NT2/D1 (cell line): Measurements from ENCODE around the gene IMP4.

Experiments
- DNase-seq: peaks from one replicate; pipeline ENCODE4 v3.0.0-alpha.2; 2011; ENCODE audit warnings: low read depth, low spot score
- H3K27me3 ChIP-seq: 2 replicates; pipeline ENCODE4 v1.6.0; 2011; ENCODE audit warnings: mild to moderate bottlenecking; ENCODE audit not compliant: insufficient read length, insufficient read depth
- H3K36me3 ChIP-seq: 2 replicates; pipeline ENCODE4 v1.6.1; 2011; ENCODE audit warnings: mild to moderate bottlenecking, low read length, mixed read lengths; ENCODE audit not compliant: insufficient read depth, insufficient read length
- H3K4me1 ChIP-seq: 2 replicates; pipeline ENCODE4 v1.5.1; 2011; ENCODE audit not compliant: insufficient read depth, insufficient read length
- H3K4me3 ChIP-seq: 2 replicates; pipeline ENCODE4 v1.5.1; 2011; ENCODE audit warnings: low read depth; ENCODE audit not compliant: insufficient read length
- H3K9ac ChIP-seq: 2 replicates; pipeline ENCODE4 v1.6.0; 2011; ENCODE audit warnings: low read depth; ENCODE audit not compliant: insufficient read length
- H3K9me3 ChIP-seq: 2 replicates; pipeline ENCODE4 v1.5.1; 2011; ENCODE audit warnings: mild to moderate bottlenecking, low read length; ENCODE audit not compliant: insufficient read depth
- SUZ12 ChIP-seq: IDR thresholded peaks from 2 replicates; pipeline ENCODE4 v1.6.1; 2011; ENCODE audit not compliant: insufficient read length, insufficient read depth; ENCODE audit errors: extremely low read depth
- YY1 ChIP-seq: IDR thresholded peaks from 2 replicates; pipeline ENCODE4 v1.6.1; 2011; ENCODE audit not compliant: insufficient read length, insufficient read depth
- ZNF274 ChIP-seq: IDR thresholded peaks from 2 replicates; pipeline ENCODE4 v1.6.1; 2011; ENCODE audit warnings: mild to moderate bottlenecking, low read depth, low read length

Gene IMP4

DNA sequence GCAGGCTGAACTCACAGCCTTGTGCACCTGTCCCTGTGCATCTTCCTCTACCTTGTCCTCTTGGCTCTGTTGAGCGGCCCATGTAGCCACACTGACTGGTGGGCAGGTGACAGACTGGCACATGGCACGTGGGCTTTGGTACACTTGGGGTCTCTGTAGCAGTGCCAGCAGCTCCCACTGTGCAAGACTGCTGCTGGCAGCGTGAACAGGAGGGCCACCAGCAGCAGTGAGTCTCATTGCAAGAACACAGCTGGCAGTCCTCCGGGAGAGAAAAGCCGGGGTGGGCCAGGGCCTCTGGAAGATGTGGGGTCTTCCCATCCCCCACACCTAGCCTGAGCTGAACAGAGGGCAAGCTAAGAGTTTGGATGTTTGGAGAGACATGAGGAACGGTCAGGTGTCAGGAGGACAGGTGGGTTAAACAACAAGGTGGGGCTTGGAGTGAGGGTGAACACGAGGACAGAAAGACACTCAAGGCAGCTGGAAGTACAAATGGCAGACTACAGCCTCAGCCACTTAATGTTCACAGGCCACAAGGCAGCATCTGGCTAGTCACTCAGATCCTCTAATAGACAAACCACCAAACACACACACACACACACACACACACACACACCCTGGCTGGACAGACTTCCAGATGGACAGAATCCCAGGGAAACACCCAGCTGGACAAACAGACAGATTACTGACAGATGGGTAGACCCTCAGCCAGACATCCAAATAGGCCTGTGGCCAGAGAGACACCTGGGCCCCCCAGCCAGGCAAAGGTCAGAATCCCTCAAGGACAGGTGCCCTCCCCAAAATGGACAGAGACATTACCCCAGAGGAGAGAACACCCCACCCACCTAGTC is 10.8 kb downstream of the IMP4 start:
- Histone ChIP-seq H3K9ac (no peak overlapping the region), H3K4me3 (no peak overlapping the region), H3K27me3 (peaks cover 42% of the 10 kb centered on the region), H3K9me3 (no peaks in the 10 kb centered on the region), H3K4me1 (peaks cover 2% of the 10 kb centered on the region), H3K36me3 (peaks cover 23% of the 10 kb centered on the region)
- no peak for DNase-seq
- TF ChIP-seq YY1 (no peak), SUZ12 (no peak), ZNF274 (no peak)

DNA sequence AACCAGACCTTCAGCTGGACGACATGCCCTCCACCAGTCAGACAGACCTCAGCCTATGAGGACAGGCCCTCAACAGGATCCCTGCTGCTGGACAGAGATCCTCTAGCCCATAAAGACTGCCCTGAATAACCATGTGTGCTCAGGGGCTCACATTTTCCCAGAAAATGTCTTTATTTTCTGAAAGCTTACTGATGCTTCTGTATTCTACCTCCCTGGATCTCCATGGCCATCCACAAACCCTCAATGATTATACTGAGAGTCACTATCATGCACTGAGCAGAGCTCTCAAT is 11.4 kb downstream of the IMP4 start:
- H3K9me3 ChIP-seq: no peaks in the 10 kb centered on the region
- peaks cover 19% of the 10 kb centered on the region for H3K36me3 ChIP-seq
- no peak for DNase-seq
- peaks cover 42% of the 10 kb centered on the region for H3K27me3 ChIP-seq
- H3K9ac ChIP-seq: no peak overlapping the region
- H3K4me1 ChIP-seq: peaks cover 2% of the 10 kb centered on the region
- no peak overlapping the region for H3K4me3 ChIP-seq
- no peak for TF ChIP-seq SUZ12
- no peak for TF ChIP-seq ZNF274
- TF ChIP-seq YY1: no peak

DNA sequence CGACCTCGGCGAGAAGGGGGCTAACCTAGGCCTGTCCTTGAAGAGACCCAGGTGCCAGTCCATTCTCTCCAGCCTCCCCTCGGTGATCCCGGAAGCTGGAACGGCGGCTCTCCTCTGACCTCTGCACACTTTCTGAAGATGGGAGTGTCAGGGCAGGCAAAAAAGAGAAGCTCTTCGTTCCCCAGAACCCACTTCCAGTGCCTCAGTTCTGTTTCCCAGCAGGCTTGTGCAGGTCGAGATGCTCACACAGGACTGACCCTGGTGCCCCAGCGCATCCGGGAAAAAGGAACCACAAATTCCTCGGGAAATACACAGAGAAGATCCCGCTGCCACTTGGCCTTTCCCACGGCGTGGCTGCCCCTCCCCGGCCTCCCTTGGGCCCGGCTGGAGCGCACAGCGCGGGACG is 12.5 kb downstream of the IMP4 start:
- DNase-seq: no peak
- Histone ChIP-seq H3K9me3 (no peaks in the 10 kb centered on the region; the same call in 1 of the 2 replicates), H3K27me3 (peaks cover 42% of the 10 kb centered on the region), H3K36me3 (peaks cover 12% of the 10 kb centered on the region), H3K4me3 (peak overlapping the region; percentile 74), H3K9ac (peak overlapping the region; percentile 77), H3K4me1 (peaks cover 2% of the 10 kb centered on the region)
- TF ChIP-seq ZNF274: no peak
- TF ChIP-seq SUZ12: no peak
- no peak for TF ChIP-seq YY1

- DNase-seq: no peak
- no peak for TF ChIP-seq YY1
- no peak for TF ChIP-seq SUZ12
- TF ChIP-seq ZNF274: no peak
- Histone ChIP-seq H3K4me3 (peak within 1 kb of the TSS; percentile 74), H3K36me3 (peaks cover 12% of the 10 kb centered on the region), H3K27me3 (peaks cover 42% of the 10 kb centered on the region), H3K9me3 (no peaks in the 10 kb centered on the region; the same call in 1 of the 2 replicates), H3K9ac (peak within 1 kb of the TSS; percentile 77), H3K4me1 (peaks cover 2% of the 10 kb centered on the region)
Observed at GRCh38 chr2:130355578-130356431, 13.1 kb downstream of the IMP4 start, which contains the start of gene PTPN18. TSS of gene PTPN18 (plus strand) at chr2:130356056. CDS start at chr2:130356108, 52 bp downstream.

DNA sequence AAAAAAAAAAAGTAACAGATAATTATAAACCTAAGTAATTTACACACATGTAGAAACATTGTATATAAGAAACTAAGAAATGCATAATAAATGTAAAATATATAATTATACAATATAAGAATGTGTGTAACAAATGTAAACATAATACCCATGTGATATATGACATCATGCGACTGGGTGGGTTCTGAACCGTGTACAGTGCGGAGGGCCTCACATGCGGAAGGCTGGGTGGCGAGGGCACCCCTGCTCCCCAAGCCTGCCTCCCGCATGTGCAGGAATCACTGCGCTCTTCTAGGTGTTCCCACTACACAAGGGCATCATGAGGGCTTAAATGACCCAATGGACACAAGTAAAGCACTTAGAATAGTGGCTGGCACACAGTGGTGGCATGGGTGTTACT is 15.2 kb downstream of the IMP4 start:
- Histone ChIP-seq H3K9me3 (no peaks in the 10 kb centered on the region; the same call in 1 of the 2 replicates), H3K27me3 (peaks cover 42% of the 10 kb centered on the region), H3K36me3 (peaks cover 7% of the 10 kb centered on the region), H3K4me1 (peaks cover 2% of the 10 kb centered on the region), H3K4me3 (no peak overlapping the region), H3K9ac (no peak overlapping the region)
- TF ChIP-seq SUZ12: no peak
- no peak for TF ChIP-seq YY1
- no peak for TF ChIP-seq ZNF274
- DNase-seq: no peak

GRCh38 chr2:130358420-130359350 is 16.0 kb downstream of the IMP4 start:
- Histone ChIP-seq H3K9me3 (no peaks in the 10 kb centered on the region; the same call in 1 of the 2 replicates), H3K36me3 (no peaks in the 10 kb centered on the region), H3K4me1 (peaks cover 2% of the 10 kb centered on the region), H3K4me3 (no peak overlapping the region), H3K27me3 (peaks cover 39% of the 10 kb centered on the region), H3K9ac (no peak overlapping the region)
- TF ChIP-seq YY1: no peak
- no peak for DNase-seq

DNA sequence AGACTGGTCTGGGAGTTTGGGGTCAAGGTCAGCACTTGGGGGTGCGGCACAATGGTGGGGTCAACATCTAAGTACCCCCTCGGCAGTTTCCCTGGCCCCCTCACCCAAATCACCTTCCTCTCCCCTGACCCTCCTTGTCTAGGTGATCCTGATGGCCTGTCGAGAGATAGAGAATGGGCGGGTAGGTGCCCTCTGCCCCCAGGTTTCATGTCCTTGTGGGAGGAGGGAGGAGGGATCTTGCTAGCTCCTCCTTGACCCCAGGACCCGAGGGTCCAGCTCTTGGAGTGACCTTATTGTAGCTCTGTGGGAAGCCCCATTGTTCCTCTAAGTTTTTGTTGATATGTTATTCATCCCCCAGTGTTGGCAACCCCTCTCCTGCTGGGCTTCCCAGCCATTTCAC is 16.8 kb downstream of the IMP4 start:
- peaks cover 31% of the 10 kb centered on the region for H3K27me3 ChIP-seq
- H3K4me1 ChIP-seq: peaks cover 2% of the 10 kb centered on the region
- DNase-seq: no peak
- TF ChIP-seq YY1: no peak
- no peak for TF ChIP-seq ZNF274
- H3K9me3 ChIP-seq: no peaks in the 10 kb centered on the region; the same call in 1 of the 2 replicates
- no peaks in the 10 kb centered on the region for H3K36me3 ChIP-seq
- H3K9ac ChIP-seq: no peak overlapping the region
- no peak overlapping the region for H3K4me3 ChIP-seq
